HCT116 (cell line): ENCODE results near the gene PDLIM5. TPM values are rescaled to one million over a fixed set of nuclear protein-coding genes. Genes with fewer than 3 reads are reported as not detected.

ENCODE experiments used
- ATAC-seq: fragments of 200-7000 bp; cut with Tn5 transposase; 2 replicates; pipeline ENCODE4 v1.9.1; 2020; ENCODE audit warnings: mild to moderate bottlenecking, moderate library complexity
- BruUV-seq: library from RNA; stranded (reverse); fragments of 400-500 nt; replicated peaks from 2 replicates; lab custom pipeline; 2021; lab: Mats Ljungman, UMichigan
- CTCF ChIA-PET: fragments of 300-600 bp; sonication (Branson Sonifier 250); formaldehyde crosslinking; loops from one replicate; lab custom pipeline; 2021; ENCODE audit warnings: antibody characterized with exemption; lab: Charles Lee
- POLR2A ChIA-PET: fragments of 300-600, 350-600 bp; sonication (Branson Sonifier 250); formaldehyde crosslinking; loops from one replicate; lab custom pipeline; 2021; ENCODE audit warnings: antibody characterized with exemption; lab: Charles Lee
- RAD21 ChIA-PET, 2 experiments: fragments of 300-600 bp; sonication (Branson Sonifier 250); formaldehyde crosslinking; loops; one replicate each; lab custom pipeline; 2023; ENCODE audit warnings: low total read pairs in 2 of 2; ENCODE audit not compliant: uncharacterized antibody in 2 of 2, unreplicated experiment in 2 of 2, low non-redundant PET in 1 of 2; lab: Charles Lee
- DNase-seq: peaks from one replicate; pipeline ENCODE4 v3.0.0-alpha.2; 2010; ENCODE audit warnings: low read depth, low spot score
- H2AFZ ChIP-seq: fragments of 200-600 bp; shearing (Covaris generic), sonication (generic); 2 replicates; pipeline ENCODE4 v1.6.1; 2017; ENCODE audit warnings: low read depth, mixed run types, mixed read lengths, antibody characterized with exemption, low read length; ENCODE audit not compliant: poor library complexity, severe bottlenecking
- H3K27ac ChIP-seq: 2 replicates; pipeline ENCODE4 v1.5.1; 2012; ENCODE audit warnings: low read depth, low read length
- H3K27me3 ChIP-seq: fragments of 200-600 bp; sonication (generic); 2 replicates; pipeline ENCODE4 v1.6.1; 2016; ENCODE audit warnings: mixed run types, low read length, mixed read lengths; ENCODE audit not compliant: insufficient read depth
- H3K36me3 ChIP-seq, 2 experiments: fragments of 200-500 bp in 1 of 2; fragments of 200-600 bp in 1 of 2; sonication (Bioruptor generic) in 1 of 2; sonication (generic) in 1 of 2; 2 replicates each; pipeline versions ENCODE4 v1.5.1 to v1.6.1; 2014 to 2016; ENCODE audit warnings: low read length in 2 of 2, inconsistent platforms in 1 of 2, mixed read lengths in 1 of 2, mixed run types in 1 of 2; ENCODE audit not compliant: insufficient read depth in 2 of 2, control insufficient read depth in 1 of 2
- H3K4me1 ChIP-seq, 2 experiments: fragments of 200-600 bp in 1 of 2; sonication (generic) in 1 of 2; 2 replicates each; pipeline versions ENCODE4 v1.5.1 to v1.6.1; 2012 to 2017; ENCODE audit warnings: low read length in 2 of 2, inconsistent platforms in 1 of 2, mild to moderate bottlenecking in 1 of 2, mixed read lengths in 1 of 2, mixed run types in 1 of 2, moderate library complexity in 1 of 2; ENCODE audit not compliant: insufficient read depth in 2 of 2, control insufficient read depth in 1 of 2
- H3K4me2 ChIP-seq: fragments of 200-600 bp; sonication (generic); 2 replicates; pipeline ENCODE4 v1.6.1; 2017; ENCODE audit warnings: mixed run types, low read length, mixed read lengths
- H3K4me3 ChIP-seq, 2 experiments: fragments of 200-600 bp in 1 of 2; sonication (generic) in 1 of 2; replicated peaks in 1 of 2; 2 replicates each; pipeline ENCODE4 v1.5.1; 2011 to 2016; ENCODE audit warnings: low read length in 2 of 2, control low read depth in 1 of 2, low read depth in 1 of 2, mild to moderate bottlenecking in 1 of 2, mixed read lengths in 1 of 2, mixed run types in 1 of 2
- H3K79me2 ChIP-seq: fragments of 200-600 bp; sonication (generic); 2 replicates; pipeline ENCODE4 v1.6.1; 2017; ENCODE audit warnings: mild to moderate bottlenecking, mixed run types, low read length, moderate library complexity, mixed read lengths; ENCODE audit not compliant: insufficient read depth
- H3K9ac ChIP-seq: fragments of 200-600 bp; sonication (generic); 2 replicates; pipeline ENCODE4 v1.6.1; 2016; ENCODE audit warnings: low read length, mixed read lengths
- H3K9me2 ChIP-seq: fragments of 200-600 bp; sonication (generic), shearing (Covaris generic); 2 replicates; pipeline ENCODE4 v1.6.1; 2017; ENCODE audit warnings: mixed run types, mild to moderate bottlenecking, moderate library complexity; ENCODE audit not compliant: insufficient read depth
- H3K9me3 ChIP-seq, 2 experiments: fragments of 200-500 bp in 1 of 2; fragments of 200-600 bp in 1 of 2; sonication (Bioruptor generic) in 1 of 2; sonication (generic) in 1 of 2; 2 replicates each; pipeline ENCODE4 v1.6.1; 2014 to 2017; ENCODE audit warnings: low read length in 2 of 2, mixed read lengths in 2 of 2, inconsistent platforms in 1 of 2, low read depth in 1 of 2, mild to moderate bottlenecking in 1 of 2, mixed run types in 1 of 2, moderate library complexity in 1 of 2; ENCODE audit not compliant: control insufficient read depth in 1 of 2, insufficient read depth in 1 of 2
- H4K20me1 ChIP-seq: fragments of 200-600 bp; sonication (generic), shearing (Covaris generic); 2 replicates; pipeline ENCODE4 v1.6.1; 2017; ENCODE audit warnings: mixed run types, mild to moderate bottlenecking, moderate library complexity; ENCODE audit not compliant: insufficient read depth
- CEBPB ChIP-seq: IDR thresholded peaks from 2 replicates; pipeline ENCODE4 v1.6.1; 2012; ENCODE audit warnings: low read depth
- ELF1 ChIP-seq: IDR thresholded peaks from 2 replicates; pipeline ENCODE4 v1.6.1; 2012; ENCODE audit warnings: low read depth, borderline replicate concordance
- FOSL1 ChIP-seq: IDR thresholded peaks from 2 replicates; pipeline ENCODE4 v1.6.1; 2012; ENCODE audit warnings: low read depth
- JUND ChIP-seq: IDR thresholded peaks from 2 replicates; pipeline ENCODE4 v1.6.1; 2012
- POLR2AphosphoS5 ChIP-seq: IDR thresholded peaks from 2 replicates; pipeline ENCODE4 v1.6.1; 2011; ENCODE audit warnings: mild to moderate bottlenecking, low read depth, low read length, moderate library complexity
- SIN3A ChIP-seq: IDR thresholded peaks from 2 replicates; pipeline ENCODE4 v1.6.1; 2012; ENCODE audit warnings: low read depth
- SP1 ChIP-seq: IDR thresholded peaks from 2 replicates; pipeline ENCODE4 v1.6.1; 2012; ENCODE audit warnings: low read depth
- SRF ChIP-seq: IDR thresholded peaks from 2 replicates; pipeline ENCODE4 v1.6.1; 2012; ENCODE audit warnings: low read depth
- YY1 ChIP-seq: IDR thresholded peaks from 2 replicates; pipeline ENCODE4 v1.6.1; 2011; ENCODE audit warnings: low read length, low read depth, moderate library complexity, mild to moderate bottlenecking; ENCODE audit not compliant: insufficient replicate concordance; ENCODE audit errors: extremely low read depth
- intact Hi-C: fragments of 100-400 bp; cut with micrococcal nuclease; formaldehyde crosslinking; loops from 2 replicates; pipeline ENCODE4 v1.10.0; 2022
- total RNA-seq: library from RNA; stranded (reverse); gene quantifications from one replicate; pipeline ENCODE4 v1.2.1, GENCODE V29; 2021; ENCODE audit not compliant: unreplicated experiment
- TF ChIP-seq, protein P1 (sequence below): IDR thresholded peaks from 2 replicates; pipeline ENCODE4 v1.6.1; 2011; ENCODE audit warnings: mild to moderate bottlenecking, low read length, moderate library complexity; ENCODE audit not compliant: insufficient replicate concordance; ENCODE audit errors: extremely low read depth
- TF ChIP-seq, protein P2 (sequence below), 3 experiments: fragments of 200-600 bp in 1 of 3; sonication (generic) in 1 of 3; IDR thresholded peaks in 2 of 3; conservative IDR thresholded peaks in 1 of 3; 2 replicates each; pipeline ENCODE4 v1.5.1; 2012 to 2017; ENCODE audit warnings: low read depth in 2 of 3, low read length in 2 of 3, antibody characterized with exemption in 1 of 3, borderline replicate concordance in 1 of 3, control low read depth in 1 of 3, mild to moderate bottlenecking in 1 of 3, mixed read lengths in 1 of 3, mixed run types in 1 of 3, moderate library complexity in 1 of 3; ENCODE audit not compliant: insufficient read depth in 1 of 3
- TF ChIP-seq, protein P3 (sequence below): IDR thresholded peaks from 2 replicates; pipeline ENCODE4 v1.6.1; 2012
- TF ChIP-seq, protein P4 (sequence below): IDR thresholded peaks from 2 replicates; pipeline ENCODE4 v1.6.1; 2012; ENCODE audit warnings: low read depth

PDLIM5 gene
- total RNA-seq, 1 experiment from 2014 or later, result 130 TPM

DNA sequence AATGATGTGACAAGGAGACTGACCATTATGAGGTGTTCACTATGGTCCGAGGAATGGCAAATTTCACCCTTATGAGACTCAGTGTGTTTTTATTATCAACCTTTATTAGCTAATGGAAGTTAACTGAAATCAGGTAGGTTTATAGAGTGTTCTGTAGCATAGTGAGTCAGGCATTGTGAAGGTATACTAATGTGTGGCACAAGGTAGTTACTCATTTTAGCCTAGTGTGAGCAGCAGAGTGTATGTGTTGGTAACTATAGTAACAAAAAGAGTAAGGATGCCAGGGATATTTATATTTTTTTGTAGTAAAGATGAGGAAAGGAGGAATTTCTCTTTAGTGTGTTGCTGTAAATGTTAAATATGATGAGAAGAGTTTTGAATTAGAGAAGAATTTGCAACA, 12.0 kb downstream of the PDLIM5 start:
- Histone ChIP-seq H2AFZ (no peak overlapping the region), H3K4me1 (peaks cover 13 to 14% of the 10 kb centered on the region in 2 experiments; a peak in 2 of 4 replicates), H3K4me2 (no peak overlapping the region), H4K20me1 (no peaks in the 10 kb centered on the region), H3K9me2 (no peaks in the 10 kb centered on the region), H3K27ac (no peak overlapping the region), H3K36me3 (no peaks in the 10 kb centered on the region), H3K9ac (no peak overlapping the region), H3K27me3 (no peaks in the 10 kb centered on the region), H3K79me2 (peaks cover 95% of the 10 kb centered on the region), H3K4me3 (no peak overlapping the region), H3K9me3 (no peaks in the 10 kb centered on the region)
- ATAC-seq (no peak), DNase-seq (no peak)
- BruUV-seq, result no TSS peak
- RAD21 ChIA-PET, result no interaction called here
- POLR2A ChIA-PET, result no interaction called here
- intact Hi-C loops, result no loop called here
- TF ChIP-seq, protein P1, sequence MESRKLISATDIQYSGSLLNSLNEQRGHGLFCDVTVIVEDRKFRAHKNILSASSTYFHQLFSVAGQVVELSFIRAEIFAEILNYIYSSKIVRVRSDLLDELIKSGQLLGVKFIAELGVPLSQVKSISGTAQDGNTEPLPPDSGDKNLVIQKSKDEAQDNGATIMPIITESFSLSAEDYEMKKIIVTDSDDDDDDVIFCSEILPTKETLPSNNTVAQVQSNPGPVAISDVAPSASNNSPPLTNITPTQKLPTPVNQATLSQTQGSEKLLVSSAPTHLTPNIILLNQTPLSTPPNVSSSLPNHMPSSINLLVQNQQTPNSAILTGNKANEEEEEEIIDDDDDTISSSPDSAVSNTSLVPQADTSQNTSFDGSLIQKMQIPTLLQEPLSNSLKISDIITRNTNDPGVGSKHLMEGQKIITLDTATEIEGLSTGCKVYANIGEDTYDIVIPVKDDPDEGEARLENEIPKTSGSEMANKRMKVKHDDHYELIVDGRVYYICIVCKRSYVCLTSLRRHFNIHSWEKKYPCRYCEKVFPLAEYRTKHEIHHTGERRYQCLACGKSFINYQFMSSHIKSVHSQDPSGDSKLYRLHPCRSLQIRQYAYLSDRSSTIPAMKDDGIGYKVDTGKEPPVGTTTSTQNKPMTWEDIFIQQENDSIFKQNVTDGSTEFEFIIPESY, result no peak
- TF ChIP-seq SRF, result no peak
- no peak for TF ChIP-seq JUND
- no peak for TF ChIP-seq SP1
- CTCF ChIA-PET, result no interaction called here

DNA sequence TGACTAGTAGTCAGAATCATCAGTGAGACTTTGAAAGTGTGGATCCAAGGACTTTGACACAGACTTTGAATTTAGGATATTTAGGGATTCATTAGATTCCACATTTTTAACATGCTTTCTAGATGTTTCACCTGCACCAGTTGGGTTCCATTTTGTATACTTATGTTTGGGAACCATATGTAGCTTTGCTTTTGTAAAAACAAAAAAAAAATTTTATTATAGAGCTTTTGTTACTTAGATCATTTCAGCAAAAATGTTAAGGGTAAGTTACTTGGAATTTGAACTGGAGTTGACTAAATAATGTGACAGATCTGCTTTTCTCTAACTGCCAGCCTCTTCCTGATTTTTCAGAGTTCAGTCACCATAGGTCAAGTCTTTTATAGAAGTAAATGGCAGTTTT, 14.6 kb downstream of the PDLIM5 start:
- intact Hi-C loops, result no loop called here
- ChIA-PET POLR2A (no interaction called here), RAD21 (no interaction called here), CTCF (no interaction called here)
- Histone ChIP-seq H3K4me1 (peaks cover 7 to 11% of the 10 kb centered on the region in 2 experiments; a peak in 2 of 4 replicates), H2AFZ (no peak overlapping the region), H3K79me2 (peaks cover 96% of the 10 kb centered on the region), H3K4me3 (no peak overlapping the region), H3K9me3 (no peaks in the 10 kb centered on the region), H4K20me1 (no peaks in the 10 kb centered on the region), H3K27me3 (no peaks in the 10 kb centered on the region), H3K9ac (no peak overlapping the region), H3K4me2 (no peak overlapping the region), H3K27ac (no peak overlapping the region), H3K36me3 (no peaks in the 10 kb centered on the region), H3K9me2 (no peaks in the 10 kb centered on the region)
- BruUV-seq, result no TSS peak
- DNase-seq (no peak), ATAC-seq (no peak)
- TF ChIP-seq, protein P2, sequence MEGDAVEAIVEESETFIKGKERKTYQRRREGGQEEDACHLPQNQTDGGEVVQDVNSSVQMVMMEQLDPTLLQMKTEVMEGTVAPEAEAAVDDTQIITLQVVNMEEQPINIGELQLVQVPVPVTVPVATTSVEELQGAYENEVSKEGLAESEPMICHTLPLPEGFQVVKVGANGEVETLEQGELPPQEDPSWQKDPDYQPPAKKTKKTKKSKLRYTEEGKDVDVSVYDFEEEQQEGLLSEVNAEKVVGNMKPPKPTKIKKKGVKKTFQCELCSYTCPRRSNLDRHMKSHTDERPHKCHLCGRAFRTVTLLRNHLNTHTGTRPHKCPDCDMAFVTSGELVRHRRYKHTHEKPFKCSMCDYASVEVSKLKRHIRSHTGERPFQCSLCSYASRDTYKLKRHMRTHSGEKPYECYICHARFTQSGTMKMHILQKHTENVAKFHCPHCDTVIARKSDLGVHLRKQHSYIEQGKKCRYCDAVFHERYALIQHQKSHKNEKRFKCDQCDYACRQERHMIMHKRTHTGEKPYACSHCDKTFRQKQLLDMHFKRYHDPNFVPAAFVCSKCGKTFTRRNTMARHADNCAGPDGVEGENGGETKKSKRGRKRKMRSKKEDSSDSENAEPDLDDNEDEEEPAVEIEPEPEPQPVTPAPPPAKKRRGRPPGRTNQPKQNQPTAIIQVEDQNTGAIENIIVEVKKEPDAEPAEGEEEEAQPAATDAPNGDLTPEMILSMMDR (IDR thresholded peaks at IDR 0.05 in 2 of 3, conservative IDR thresholded peaks at IDR 0.05 in 1 of 3; ENCODE audit: borderline replicate concordance in 1 of 3, insufficient read depth in 1 of 3, low read depth in 2 of 3, low read length in 2 of 3), result no peak
- TF ChIP-seq SP1 (no peak), FOSL1 (no peak), ELF1 (no peak), YY1 (no peak), CEBPB (no peak), SIN3A (no peak), POLR2AphosphoS5 (no peak), JUND (no peak)
- TF ChIP-seq, protein P3, sequence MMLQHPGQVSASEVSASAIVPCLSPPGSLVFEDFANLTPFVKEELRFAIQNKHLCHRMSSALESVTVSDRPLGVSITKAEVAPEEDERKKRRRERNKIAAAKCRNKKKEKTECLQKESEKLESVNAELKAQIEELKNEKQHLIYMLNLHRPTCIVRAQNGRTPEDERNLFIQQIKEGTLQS, result no peak
- TF ChIP-seq, protein P4, sequence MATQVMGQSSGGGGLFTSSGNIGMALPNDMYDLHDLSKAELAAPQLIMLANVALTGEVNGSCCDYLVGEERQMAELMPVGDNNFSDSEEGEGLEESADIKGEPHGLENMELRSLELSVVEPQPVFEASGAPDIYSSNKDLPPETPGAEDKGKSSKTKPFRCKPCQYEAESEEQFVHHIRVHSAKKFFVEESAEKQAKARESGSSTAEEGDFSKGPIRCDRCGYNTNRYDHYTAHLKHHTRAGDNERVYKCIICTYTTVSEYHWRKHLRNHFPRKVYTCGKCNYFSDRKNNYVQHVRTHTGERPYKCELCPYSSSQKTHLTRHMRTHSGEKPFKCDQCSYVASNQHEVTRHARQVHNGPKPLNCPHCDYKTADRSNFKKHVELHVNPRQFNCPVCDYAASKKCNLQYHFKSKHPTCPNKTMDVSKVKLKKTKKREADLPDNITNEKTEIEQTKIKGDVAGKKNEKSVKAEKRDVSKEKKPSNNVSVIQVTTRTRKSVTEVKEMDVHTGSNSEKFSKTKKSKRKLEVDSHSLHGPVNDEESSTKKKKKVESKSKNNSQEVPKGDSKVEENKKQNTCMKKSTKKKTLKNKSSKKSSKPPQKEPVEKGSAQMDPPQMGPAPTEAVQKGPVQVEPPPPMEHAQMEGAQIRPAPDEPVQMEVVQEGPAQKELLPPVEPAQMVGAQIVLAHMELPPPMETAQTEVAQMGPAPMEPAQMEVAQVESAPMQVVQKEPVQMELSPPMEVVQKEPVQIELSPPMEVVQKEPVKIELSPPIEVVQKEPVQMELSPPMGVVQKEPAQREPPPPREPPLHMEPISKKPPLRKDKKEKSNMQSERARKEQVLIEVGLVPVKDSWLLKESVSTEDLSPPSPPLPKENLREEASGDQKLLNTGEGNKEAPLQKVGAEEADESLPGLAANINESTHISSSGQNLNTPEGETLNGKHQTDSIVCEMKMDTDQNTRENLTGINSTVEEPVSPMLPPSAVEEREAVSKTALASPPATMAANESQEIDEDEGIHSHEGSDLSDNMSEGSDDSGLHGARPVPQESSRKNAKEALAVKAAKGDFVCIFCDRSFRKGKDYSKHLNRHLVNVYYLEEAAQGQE, result no peak
